ENCODE measurements around the gene SLC17A5.
A peak's percentile ranks its signal among the peaks of the same experiment; 100 is the strongest.
"Not testable (repeated sequence)": the region's sequence is repeated elsewhere in the genome, so short reads cannot be mapped to it uniquely, and the experiment has no call there.

The SLC17A5 gene, protein sequence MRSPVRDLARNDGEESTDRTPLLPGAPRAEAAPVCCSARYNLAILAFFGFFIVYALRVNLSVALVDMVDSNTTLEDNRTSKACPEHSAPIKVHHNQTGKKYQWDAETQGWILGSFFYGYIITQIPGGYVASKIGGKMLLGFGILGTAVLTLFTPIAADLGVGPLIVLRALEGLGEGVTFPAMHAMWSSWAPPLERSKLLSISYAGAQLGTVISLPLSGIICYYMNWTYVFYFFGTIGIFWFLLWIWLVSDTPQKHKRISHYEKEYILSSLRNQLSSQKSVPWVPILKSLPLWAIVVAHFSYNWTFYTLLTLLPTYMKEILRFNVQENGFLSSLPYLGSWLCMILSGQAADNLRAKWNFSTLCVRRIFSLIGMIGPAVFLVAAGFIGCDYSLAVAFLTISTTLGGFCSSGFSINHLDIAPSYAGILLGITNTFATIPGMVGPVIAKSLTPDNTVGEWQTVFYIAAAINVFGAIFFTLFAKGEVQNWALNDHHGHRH

DNA sequence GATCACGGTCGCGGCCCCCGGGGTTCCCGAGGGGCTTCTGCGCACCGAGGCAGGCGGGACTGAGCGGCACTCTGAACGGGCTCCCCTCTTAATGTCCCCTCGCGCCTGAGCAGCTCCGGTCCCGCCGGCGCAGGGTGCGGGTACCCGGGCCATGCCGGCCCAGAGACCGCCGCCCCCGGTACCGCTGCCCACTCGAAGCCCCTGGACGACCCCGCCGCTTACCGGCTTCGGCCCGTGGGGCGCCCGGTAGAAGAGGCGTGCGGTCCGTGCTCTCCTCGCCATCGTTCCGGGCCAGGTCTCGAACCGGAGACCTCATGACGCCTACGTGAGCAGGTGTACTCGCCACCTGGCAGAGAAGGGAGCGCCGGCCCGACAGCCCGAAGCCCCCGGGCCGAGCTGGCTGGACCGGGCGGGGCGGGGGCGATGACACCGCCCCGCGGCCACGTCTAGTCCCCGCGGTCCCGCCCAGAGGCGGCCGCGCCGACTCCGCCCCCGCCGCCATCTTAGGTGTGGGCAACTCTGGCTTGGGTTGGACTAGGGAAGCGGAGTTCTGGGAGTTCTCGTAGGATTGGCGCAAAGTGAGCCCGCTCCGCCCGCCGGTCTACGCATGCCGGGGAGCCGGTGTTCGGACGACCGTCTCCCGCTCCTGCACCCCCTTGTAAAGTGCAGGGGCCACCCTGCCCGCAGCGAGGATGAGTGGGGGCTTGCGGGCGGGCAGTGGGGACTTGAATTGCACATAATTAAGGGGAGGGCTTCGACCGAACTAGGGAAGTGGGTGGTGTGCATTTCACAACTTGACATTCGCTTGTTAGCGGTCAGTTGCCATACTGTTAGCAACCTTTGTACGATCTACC, at the start of gene SLC17A5:
Gene SLC17A5, minus strand, starts transcription at position 422 of the 854 bp plus-strand sequence. Its CDS starts 106 bp downstream, at position 316.
- DNase-seq: peak; percentile 91

DNA sequence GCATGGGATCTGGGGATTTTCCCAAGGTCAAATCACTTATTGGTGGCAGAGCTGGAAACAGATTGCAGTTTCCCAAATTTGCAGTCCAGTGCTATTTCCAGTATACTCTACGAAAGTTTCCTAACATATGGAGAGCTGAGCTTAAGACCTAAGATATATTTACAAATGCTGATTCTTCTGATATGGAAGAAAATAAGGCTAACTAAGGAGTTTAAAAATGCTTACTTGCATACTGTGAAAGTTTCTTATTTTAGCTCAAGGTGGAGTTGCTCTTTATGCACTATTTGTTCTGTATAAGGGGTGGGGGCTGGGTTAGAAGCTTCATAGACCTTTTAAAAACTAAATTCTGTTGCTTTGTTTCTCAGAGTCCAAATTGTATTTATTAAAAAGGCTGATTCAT, 49.7 kb upstream of the SLC17A5 start:
- DNase-seq: no peak

DNA sequence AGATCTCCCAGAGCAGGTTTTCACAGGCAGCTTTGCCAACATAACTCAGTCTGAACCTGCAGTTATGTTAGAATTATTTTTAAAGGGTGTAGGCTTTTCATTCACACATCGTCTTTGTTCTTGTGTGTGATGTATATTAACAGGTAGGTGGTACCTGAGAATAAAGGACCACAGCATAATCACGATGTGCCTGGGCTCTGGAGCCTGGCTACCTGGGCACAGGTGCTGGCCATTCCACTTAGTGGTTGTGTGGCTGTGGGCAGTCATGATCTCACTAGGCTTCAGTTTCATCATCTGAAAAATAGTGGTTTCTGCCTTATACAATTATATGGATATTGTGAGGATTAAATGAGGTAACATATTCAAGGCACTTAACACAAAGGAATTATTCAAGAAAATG, 48.7 kb upstream of the SLC17A5 start:
- DNase-seq: no peak

DNA sequence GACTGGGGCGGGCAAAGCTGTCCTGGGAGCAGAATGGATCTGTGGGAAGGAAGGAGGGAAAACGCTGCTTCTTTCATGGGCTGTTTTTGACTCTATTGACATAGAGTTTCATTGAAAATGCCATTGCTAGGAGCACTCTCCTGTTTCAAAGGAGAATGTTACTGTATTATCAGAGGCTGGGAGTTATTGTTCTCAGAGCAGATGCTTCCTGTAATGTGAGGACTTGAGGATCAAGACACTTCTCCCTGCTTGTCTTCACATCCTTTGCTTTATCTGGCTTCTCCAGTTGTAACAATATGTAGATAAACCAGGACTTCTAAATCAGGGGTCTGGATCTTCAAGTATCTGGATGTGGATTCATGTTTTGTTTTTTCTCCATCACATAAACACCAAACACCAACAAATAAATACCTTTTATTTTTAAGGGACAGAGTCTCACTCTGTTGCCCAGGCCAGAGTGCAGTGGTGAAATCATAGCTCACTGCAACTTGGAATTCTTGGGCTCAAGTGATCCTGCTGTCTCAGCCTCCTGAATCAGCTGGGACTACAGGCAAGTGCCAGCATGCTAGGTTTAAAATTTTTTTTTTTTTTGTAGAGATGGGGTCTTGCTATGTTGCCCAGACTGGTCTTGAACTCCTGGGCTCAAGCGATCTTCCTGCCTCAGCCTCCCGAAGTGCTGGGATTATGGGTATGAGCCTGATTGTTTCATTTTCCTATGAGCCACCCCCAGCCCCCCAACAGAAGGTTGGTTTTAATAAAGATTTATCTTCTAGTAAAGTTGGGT, 46.1 kb upstream of the SLC17A5 start:
- no peak for DNase-seq

DNA sequence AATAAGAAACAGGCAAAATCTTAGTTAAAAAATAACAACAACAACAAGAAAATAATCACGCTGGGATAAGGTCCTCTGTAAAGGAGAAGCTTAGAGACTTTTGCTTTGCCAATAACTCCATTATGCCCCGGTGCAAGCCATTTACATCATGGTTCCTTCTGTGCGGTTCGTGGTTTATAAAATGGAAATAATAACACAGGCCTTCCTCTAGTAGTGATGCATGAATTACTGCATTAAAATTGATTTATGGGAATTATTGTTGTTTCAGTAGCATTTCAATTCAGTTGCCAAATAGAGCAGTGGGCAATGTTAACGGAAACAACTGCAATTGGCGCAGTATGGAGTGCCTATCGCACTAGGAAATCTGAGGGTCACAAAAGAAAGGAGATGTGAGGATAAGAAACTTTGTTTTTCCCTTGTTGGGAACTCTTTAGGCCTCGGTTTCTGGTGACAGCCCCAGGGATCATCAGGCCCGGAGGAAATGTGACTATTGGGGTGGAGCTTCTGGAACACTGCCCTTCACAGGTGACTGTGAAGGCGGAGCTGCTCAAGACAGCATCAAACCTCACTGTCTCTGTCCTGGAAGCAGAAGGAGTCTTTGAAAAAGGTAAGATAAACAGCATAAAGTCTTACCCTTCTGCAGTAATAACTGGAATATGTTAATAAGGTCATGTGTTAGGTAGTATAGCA, 43.3 kb upstream of the SLC17A5 start:
- no peak for DNase-seq

DNA sequence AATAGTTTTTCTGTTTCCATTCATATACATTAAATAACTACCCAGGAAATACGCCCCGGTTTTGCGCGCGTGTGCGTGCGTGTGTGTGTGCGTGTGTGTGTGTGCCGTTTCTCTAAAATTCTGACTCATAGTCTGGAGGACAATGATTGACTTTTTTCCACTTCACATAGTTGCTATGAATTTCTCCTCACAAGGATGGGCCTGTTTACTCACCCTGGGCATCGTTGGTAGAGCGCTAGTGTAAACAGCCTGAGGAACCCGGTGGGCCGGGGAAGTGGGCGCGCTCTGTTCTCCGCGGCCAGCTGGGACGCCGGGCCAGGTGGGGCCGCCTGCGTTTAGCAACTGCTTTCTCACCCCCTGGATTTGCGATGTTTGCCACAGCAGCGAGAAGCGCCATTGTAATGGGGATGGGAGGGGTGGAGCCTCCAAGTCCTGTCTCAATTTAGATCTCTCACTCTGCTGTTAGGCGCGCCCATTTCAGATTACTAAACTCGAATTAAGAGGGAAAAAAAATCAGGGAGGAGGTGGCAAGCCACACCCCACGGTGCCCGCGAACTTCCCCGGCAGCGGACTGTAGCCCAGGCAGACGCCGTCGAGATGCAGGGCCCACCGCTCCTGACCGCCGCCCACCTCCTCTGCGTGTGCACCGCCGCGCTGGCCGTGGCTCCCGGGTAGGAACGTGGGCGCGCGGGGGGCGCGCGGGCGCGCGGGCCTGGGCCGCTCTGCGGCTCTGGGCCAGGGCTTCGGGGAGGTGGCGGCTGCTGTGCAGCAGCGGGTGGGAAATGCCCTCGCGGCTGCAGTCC, 42.0 kb upstream of the SLC17A5 start, which contains the start of gene CD109:
Gene CD109, plus strand, starts transcription at position 585 of the 803 bp plus-strand sequence. Its CDS starts 13 bp downstream, at position 598.
- DNase-seq: peak; percentile 76

DNA sequence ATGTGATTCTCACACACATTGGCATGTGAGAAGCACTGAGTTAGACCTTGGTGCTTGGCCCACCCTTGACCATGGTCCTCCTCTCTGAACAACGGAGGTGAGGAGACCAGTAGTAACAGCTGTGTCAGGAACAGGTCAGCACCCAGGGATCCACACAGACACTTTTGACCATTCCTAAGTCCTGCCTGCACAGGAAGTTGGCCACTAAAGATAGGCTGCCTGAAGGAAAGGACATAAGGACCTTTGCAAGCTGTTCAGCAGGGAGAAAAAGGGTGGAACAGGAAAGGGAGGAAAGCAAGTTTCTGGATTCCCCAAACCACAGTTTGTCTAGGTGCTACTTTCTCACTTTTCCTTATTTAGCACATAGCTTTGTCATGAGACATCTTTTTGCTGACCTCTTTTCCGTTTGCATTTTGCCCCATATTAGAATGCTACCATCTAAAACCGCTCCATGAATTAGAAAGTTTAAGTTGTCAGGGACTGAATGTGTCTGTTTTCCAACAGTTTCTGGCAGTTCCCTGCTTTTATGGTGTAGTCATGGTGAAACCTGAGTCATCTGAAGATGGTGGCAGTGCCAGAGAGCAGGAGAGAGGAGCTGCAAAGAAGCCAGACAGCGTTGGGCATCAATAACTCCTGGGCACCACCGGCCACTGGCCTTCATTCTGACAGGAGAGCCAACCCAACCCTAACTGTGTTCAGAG, 41.1 kb upstream of the SLC17A5 start:
- no peak for DNase-seq

DNA sequence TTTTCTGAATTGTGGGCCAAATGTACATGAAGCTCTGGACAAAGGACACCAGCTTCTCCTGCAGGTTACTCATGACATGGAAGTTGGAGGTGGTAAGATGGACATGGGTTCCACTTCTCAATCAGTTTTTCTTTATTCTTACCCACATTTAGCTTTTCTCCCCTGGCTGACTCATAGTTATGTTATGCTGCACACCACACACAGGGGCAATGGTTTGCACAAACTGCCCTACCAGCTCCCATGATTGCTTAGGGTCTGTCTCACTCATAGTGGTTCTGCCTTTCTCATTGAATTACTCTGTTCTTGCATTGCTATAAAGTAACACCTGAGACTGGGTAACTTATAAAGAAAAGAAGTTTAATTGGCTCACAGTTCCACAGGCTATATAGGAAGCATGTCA, 37.7 kb upstream of the SLC17A5 start:
- DNase-seq: no peak

DNA sequence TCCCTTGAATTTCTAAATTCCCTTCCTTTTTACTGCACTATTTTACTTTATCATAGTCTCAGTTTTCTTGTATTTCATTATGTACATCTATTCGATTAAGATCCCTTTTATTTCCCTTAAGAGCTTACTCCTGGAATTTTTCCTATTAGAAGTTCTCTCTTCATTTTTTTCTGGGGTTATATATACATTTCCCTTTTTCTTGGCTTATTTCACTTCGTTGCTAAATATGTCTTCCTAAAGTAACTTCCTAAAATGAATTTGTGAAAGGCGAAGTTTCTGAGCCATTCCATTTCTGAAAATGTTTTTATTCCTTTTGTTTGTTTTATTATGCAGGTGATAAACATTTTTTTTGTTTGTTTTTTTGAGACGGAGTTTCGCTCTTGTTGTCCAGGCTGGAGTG, 36.3 kb upstream of the SLC17A5 start:
- DNase-seq: no peak

DNA sequence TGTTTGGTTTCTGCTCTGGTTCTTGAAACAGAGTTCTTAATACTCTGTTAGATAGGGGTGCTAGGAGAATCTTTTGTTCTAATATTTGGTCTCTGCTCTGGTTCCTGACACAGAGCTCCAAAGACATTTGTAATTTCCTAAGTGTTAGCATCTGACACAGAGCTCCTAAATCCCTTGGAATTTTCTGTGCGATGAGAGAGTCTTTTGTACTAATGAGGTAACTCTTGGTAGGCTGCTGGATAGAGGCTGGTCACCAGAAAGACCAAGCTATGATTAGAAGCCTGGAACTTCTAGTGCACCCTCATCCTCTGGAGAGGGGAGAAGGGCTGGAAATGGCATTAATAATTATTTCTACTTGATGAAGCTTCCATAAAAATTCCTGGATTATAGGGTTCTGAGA, 34.6 kb upstream of the SLC17A5 start:
- no peak for DNase-seq

DNA sequence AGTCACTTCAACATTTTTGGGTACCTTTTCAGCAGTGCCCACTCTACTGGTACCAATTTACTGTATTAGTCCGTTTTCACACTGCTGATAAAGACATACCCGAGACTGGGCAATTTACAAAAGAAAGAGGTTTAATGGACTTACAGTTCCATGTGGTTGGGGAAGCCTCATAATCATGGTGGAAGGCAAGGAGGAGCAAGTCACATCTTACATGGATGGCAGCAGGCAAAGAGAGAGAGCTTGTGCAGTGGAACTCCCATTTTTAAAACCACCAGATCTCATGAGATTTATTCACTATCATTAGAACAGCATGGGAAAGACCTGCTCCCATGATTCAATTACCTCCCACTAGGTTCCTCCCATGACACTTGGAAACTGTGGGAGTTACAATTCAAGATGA, 29.8 kb upstream of the SLC17A5 start:
- DNase-seq: not testable (repeated sequence)

DNA sequence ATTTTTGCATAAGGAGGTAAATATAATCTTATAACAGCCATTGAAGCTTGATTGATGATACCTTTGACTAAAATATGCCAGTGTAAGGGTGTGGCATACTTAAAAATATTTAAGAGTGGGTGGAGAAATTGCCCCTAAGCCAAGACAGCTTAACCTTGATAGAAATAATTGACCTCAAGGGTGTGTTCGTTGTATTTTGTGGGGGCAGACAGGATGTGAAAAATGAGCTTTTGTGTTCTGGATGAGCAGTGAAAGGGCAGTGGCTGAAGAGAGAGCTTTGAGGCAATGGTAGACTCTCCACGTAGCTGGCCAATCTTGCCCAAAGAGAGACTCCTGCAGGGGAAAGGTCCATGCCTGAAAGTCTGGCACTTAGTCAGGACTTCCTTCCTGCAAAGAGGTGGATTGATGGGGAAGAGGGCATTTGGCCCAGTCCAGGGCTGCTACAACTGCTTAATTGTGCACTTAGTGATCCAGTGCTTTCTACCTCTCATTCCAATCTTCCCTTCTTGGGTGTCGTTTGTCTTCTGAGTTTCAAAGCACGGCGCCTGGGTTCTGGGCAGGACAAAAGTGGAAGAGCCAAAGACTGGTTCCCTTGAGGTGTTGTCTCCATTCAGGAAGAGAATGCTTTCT, 26.6 kb upstream of the SLC17A5 start:
- DNase-seq: no peak

DNA sequence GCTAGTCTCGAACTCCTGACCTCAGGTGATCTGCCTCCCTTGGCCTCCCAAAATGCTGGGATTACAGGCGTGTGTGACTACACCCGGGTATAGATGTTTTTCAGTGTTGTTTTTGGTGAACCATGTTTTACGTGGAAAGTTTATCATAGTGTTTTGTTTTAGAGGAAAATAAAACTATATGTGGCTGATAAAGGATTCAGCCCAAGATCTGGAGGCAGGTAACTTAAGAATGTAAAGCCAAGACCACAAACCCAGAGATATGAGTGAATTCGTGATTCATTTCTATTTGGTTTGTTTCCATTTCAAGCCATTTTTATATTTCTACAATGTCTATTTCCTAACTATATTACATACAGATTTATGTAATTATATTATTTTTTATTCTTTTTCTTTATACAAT, 26.1 kb upstream of the SLC17A5 start:
- not testable (repeated sequence) for DNase-seq

DNA sequence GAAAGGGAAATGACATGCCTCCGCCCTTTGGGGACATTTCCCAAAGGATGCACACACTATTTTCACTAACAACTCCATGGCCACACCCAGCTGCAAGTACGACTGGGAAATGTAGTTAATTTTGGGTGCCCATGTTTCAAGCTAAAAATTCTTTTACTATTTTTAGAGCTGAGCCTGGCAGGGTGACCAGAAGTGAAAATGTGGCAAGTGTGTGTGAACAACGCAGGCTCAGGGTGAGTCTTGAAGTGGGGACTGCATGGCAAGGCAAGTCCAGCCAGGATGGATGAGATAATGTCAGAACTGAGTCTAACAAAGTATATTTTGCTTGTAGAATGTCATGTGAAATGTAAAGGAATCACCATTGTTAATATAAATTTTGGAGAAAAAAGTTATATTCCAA, 25.2 kb upstream of the SLC17A5 start:
- DNase-seq: no peak

DNA sequence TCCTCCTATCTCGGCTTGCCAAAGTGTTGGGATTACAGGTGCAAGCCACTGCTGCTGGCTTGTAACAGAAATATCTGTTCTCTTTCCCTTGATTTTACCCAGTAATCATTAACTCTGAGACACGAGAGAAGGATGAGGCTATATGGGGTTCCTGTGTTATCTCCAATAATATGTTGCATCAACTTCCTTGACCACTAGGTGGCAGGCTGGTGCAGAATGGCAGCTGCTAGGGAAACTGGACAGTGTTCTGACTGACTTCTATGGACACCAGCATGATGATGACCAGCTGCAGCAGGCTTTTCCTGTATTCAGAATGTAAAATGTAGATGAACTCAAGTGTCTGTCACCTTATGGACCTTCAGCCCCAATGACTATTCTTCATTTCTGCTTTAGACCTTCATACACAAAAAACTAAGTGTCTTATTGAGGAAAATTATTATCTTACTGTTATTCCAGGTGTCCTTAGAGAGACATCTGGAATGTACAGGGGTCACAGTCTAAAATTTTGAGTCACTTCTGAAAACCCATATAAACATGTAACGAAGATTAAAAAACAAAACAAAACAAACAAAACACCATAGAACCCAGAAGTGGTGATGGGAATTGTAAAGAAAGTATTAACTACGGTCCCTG, 21.8 kb upstream of the SLC17A5 start:
- peak; percentile 63 for DNase-seq

DNA sequence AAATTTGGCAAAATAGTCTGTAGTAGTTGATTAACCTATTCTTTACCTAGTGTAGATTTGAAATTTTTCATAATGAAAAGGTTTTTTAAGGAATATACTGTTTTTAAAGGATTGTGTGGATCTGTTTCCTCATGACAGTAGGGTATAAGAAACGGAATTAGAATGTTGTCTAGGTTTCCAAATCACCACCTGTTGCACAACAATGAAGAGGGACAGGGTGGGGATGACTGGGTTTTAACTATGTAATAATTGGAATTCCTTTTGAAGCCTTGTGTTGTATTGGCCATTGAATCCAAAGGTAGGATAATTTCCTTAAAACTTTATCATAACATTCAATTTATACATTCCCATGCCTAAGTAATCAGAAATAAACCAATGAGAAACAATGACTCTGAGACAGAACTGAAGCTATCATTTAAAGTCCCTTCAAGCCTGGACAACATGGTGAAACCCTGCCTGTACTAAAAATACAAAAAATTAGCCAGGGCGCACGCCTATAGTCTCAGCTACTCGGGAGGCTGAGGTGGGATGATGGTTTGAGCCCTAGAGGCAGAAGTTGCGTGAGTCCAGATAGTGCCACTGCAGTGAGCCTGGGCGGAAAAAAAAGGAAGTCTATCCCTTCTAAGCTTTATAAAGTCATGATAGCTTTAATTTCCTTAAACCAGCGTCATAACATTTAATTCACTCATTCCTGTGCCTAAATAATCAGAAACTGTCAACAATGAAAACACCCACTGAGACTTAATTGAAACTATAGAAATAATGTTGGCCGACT, 18.3 kb upstream of the SLC17A5 start:
- DNase-seq: no peak

DNA sequence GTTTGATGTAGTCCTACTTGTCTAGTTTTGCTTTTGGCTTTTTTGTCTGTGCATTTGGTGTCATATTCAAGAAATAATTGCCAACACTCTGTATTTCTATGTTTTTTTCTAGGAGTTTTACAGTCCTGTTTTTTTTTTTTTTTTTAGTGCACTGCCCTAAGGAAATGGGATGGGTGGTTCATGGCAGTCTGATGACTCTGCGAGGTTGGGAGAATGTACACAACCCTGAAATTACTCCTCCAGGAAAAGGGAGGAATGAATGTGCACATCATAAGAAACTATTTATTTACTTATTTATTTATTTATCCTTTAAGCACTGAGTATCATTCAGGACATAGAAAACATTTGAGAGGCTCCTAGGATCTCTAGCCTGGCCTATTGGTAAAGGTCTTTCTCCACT, 15.2 kb upstream of the SLC17A5 start:
- DNase-seq: no peak

DNA sequence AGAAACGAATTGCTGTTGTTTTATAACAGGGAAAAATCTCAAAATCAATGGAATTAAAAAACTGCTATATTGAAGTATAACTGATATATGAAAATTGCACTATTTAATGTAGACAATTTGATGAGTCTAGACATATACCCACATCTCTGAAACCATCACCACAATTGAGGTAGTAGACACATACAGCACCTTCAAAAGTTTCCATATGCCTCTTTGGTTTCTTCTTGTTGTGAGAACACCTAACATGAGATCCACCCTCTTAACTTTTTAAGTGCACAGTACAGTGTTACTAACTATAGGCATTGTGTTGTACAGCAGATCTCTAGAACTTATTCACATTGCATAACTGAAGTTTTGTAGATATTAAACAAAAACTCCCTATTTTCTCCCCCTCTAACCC, 14.0 kb upstream of the SLC17A5 start:
- DNase-seq: no peak

DNA sequence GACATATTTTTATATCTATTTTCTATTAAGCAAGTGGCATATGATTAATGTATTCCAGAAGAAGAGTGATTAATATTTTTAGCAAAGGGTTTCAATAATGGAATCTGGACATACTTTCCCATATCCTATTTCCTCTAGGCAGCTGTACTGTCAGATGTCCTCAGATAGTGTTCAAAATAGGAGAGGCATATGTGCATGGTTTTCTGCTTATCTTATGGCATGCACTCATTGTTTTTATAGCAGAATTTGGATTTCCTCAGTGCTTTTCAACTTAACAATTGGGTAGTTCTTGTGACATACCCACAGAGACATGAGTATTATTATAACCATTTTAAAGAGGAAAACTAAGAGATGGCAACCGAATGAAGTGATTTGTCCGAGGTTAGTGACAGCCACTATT, 12.6 kb upstream of the SLC17A5 start:
- DNase-seq: no peak

Data from activated naive CD4-positive, alpha-beta T cell treated with anti-CD3 and anti-CD28 coated beads, Interleukin-2, amount 50 U/mL, for 16 hours (primary cell).